BJ (cell line): Measurements from ENCODE around the gene CIROP. TPM values are rescaled to one million over a fixed set of nuclear protein-coding genes. Genes with fewer than 3 reads are reported as not detected.

ENCODE experiments used
- CTCF ChIA-PET: fragments of 350-600 bp; formaldehyde crosslinking; extraction: SDS; loops from one replicate; lab custom pipeline; 2021; ENCODE audit warnings: antibody characterized with exemption, inconsistent platforms; lab: Yijun Ruan, JAX
- POLR2A ChIA-PET: fragments of 300-600 bp; sonication (Branson Sonifier 250); formaldehyde crosslinking; extraction: SDS; loops from one replicate; lab custom pipeline; 2021; ENCODE audit warnings: antibody characterized with exemption; lab: Charles Lee
- DNase-seq: peaks from one replicate; pipeline ENCODE4 v3.0.0-alpha.2; 2011; ENCODE audit warnings: low read depth
- H3K27me3 ChIP-seq: 2 replicates; pipeline ENCODE4 v1.6.0; 2011; ENCODE audit warnings: low read length; ENCODE audit not compliant: control insufficient read depth, insufficient read depth
- H3K36me3 ChIP-seq: 2 replicates; pipeline ENCODE4 v1.5.1; 2011; ENCODE audit warnings: low read length; ENCODE audit not compliant: control insufficient read depth, insufficient read depth
- H3K4me3 ChIP-seq: 2 replicates; pipeline ENCODE4 v1.5.1; 2011; ENCODE audit warnings: low read depth, mild to moderate bottlenecking, control low read depth, low read length
- polyA plus RNA-seq: library from polyadenylated mRNA; depleted of rRNA; stranded (reverse); fragments of >200 nt; gene quantifications from 2 replicates; pipeline ENCODE4 v1.2.3, GENCODE V29; 2011
- TF ChIP-seq, protein P1 (sequence below): IDR thresholded peaks from 2 replicates; pipeline ENCODE4 v1.5.1; 2011; ENCODE audit warnings: low read depth, mild to moderate bottlenecking, control low read depth, inconsistent platforms, low read length, moderate library complexity; ENCODE audit not compliant: insufficient read depth

Gene CIROP
- polyA plus RNA-seq, 1 experiment, result 0.07 TPM

DNA sequence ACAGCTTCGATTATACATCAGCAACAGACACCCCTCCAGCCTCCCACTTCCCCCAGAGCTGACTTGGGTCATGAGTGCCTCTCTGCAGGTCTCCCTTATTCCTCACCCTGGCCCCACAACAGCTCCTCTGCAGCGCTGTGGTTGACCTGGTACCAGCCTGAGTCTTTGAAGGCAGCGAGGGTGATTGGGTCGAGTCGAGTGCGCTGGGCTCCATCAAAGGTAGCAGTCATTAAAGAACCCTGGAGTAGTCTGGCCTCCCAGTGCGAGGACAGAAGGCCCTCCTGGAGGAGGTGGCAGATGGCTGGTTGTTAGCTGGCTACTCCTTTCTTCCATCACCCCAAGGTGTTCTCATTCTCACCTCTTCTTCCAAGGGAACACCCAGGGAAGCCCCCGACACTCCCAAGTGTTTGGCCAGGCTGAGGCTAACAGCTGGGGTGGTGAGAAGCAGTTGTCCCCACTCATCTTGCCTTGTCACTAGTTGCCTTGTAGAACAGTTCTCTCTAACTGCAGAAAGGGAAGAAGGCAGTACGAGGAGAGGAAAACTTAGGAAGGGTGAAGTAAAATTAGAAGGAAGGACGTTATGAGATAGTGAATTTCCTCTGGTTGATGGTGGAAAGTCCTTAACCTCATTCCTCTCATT lies 2.7 kb downstream of the CIROP start:
- CTCF ChIA-PET, result interaction anchor here (1.5 to 6.1 kb wide), 7 partner anchors 10 to 46 kb away, joined by 5 to 44 read pairs (median 12); partner anchors contain the start of gene CDH24
- H3K36me3 ChIP-seq, result peaks cover 8% of the 10 kb centered on the region
- no peak overlapping the region for H3K4me3 ChIP-seq
- POLR2A ChIA-PET, result no interaction called here
- TF ChIP-seq, protein P1, sequence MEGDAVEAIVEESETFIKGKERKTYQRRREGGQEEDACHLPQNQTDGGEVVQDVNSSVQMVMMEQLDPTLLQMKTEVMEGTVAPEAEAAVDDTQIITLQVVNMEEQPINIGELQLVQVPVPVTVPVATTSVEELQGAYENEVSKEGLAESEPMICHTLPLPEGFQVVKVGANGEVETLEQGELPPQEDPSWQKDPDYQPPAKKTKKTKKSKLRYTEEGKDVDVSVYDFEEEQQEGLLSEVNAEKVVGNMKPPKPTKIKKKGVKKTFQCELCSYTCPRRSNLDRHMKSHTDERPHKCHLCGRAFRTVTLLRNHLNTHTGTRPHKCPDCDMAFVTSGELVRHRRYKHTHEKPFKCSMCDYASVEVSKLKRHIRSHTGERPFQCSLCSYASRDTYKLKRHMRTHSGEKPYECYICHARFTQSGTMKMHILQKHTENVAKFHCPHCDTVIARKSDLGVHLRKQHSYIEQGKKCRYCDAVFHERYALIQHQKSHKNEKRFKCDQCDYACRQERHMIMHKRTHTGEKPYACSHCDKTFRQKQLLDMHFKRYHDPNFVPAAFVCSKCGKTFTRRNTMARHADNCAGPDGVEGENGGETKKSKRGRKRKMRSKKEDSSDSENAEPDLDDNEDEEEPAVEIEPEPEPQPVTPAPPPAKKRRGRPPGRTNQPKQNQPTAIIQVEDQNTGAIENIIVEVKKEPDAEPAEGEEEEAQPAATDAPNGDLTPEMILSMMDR, result no peak
- no peak for DNase-seq
- no peaks in the 10 kb centered on the region for H3K27me3 ChIP-seq

DNA sequence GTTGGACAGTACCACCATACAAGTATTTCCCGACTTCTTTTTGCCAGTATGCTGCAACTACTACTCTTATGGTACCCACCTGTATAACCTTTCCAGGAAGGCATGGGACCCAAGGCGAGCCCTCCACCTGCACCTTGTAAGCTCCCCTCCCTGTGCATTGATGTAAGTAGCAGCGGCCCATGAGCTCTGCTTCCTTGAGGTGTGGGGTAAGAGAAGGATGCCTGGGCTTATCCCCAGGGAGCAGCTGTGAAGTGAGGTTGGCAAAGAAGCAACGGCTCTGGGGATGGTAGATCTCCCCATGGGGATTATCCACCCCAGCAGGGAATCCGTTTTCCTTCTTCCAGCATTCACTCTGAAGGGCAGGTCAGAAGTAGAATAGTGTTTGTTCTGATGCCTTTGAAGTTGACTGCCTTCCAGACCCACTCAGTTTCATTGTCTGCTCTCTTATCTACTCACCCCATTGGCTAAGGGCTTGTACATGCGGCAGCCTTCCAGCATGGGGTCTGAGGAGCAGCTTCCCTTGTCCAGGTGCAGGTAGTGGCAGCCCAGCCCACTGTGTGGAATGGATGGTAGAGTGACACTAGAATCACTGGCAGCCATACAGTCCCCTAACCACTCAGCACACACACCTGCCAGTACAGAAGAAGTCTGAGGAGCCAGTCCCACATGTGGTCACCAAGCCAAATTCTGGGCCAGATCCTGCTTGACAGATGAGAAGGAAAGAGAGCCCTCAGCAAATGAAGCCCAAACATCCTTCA lies 3.4 kb downstream of the CIROP start:
- CTCF ChIA-PET, result interaction anchor here (1.5 to 6.1 kb wide), 7 partner anchors 10 to 46 kb away, joined by 5 to 44 read pairs (median 12); partner anchors contain the start of gene CDH24

DNA sequence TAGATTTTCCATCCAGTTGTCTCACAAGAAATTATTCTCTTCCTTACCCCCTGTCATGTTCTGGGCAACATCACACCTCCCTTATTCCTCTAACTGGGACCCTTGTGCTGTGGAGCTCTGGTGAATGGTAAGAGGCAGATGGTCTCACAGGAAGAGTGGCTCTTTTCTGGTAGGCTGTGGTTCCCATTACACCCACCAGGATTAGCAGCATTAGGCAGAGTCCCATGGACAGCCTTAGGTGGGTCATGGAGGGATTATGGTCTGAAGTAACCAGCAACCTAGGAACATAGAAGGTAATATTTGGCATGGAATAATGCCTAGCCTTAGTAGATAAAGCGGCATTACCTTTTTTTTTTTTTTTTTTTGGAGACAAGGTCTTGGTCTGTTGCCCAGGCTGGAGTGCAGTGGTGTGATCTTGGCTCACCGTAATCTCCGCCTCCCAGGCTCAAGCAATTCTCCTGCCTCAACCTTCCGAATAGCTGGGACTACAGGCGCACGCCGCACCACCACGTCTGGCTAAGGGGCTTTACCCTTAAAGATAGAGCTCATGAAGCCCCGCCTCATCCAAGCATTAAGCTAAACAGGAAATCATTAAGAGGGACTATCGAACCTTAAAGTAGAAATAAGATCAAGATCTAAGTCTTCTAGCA lies 5.5 kb downstream of the CIROP start:
- Histone ChIP-seq H3K27me3 (no peaks in the 10 kb centered on the region), H3K36me3 (peaks cover 8% of the 10 kb centered on the region), H3K4me3 (no peak overlapping the region)
- ChIA-PET CTCF (interaction anchor here (0.6 to 6.1 kb wide), 8 partner anchors 12 to 202 kb away, joined by 3 to 44 read pairs (median 4); partner anchors contain the start of gene AJUBA), POLR2A (no interaction called here)
- TF ChIP-seq, protein P1, result no peak
- no peak for DNase-seq

More for the DNA sequence above, 3.4 kb downstream of the CIROP start:
- DNase-seq, result no peak
- TF ChIP-seq, protein P1, result no peak
- H3K27me3 ChIP-seq, result no peaks in the 10 kb centered on the region
- no peak overlapping the region for H3K4me3 ChIP-seq
- peaks cover 8% of the 10 kb centered on the region for H3K36me3 ChIP-seq
- POLR2A ChIA-PET, result no interaction called here

DNA sequence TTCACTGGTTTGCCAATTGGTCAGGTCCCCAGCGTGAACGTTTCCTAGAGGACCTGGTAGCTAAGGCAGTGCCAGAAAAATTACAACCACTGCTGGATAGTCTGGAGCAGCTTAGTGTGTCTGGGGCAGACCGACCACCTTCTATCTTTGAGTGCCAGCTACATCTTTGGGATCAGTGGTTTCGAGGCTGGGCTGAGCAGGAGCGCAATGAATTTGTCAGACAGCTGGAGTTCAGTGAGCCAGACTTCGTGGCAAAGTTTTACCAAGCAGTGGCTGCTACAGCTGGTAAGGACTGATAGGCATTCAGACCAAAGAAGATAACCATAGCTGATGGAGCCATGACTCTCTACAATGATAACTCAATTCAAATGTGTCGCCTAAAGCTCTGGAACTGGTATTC lies 7.0 kb downstream of the CIROP start:
- H3K4me3 ChIP-seq, result no peak overlapping the region
- POLR2A ChIA-PET, result no interaction called here
- no peak for DNase-seq
- CTCF ChIA-PET, result interaction anchor here (0.6 to 6.1 kb wide), 7 partner anchors 14 to 125 kb away, joined by 3 to 44 read pairs (median 3); partner anchors contain the start of gene CDH24
- H3K27me3 ChIP-seq, result no peaks in the 10 kb centered on the region
- peaks cover 8% of the 10 kb centered on the region for H3K36me3 ChIP-seq
- TF ChIP-seq, protein P1, result no peak
